Spleen (tissue), 7 donors: Measurements from ENCODE around the gene SHISA5.

Source experiments
- POLR2A ChIP-seq, 3 donors: fragments of 450-650 bp; IDR thresholded peaks; one replicate each; pipeline ENCODE4 v1.5.1; 2017; ENCODE audit warnings: antibody characterized with exemption in 3 of 3, mild to moderate bottlenecking in 1 of 3
- POLR2AphosphoS5 ChIP-seq, 3 donors: sonication (generic); formaldehyde crosslinking; IDR thresholded peaks; one replicate each; pipeline ENCODE4 v1.5.1; 2017; ENCODE audit warnings: antibody characterized with exemption in 3 of 3
- TF ChIP-seq, protein P1 (sequence below), 11 experiments: fragments of 200-600 bp in 7 of 11; fragments of 450-650 bp in 4 of 11; sonication (generic) in 4 of 11; IDR thresholded peaks in 8 of 11; conservative IDR thresholded peaks in 3 of 11; 1 replicate in 7 of 11; 2 replicates in 4 of 11; pipeline versions ENCODE4 v1.4.0 to v1.8.0; 2016 to 2021; ENCODE audit warnings: antibody characterized with exemption in 11 of 11, inconsistent platforms in 4 of 11, mild to moderate bottlenecking in 1 of 11
- donor health status: DM: no; HTN: no; CAD: no; lungs with moderate emphysema.
- donor health status: DM: no; HTN: no; CAD: no.
- donor health status: DM: no; HTN: no; CAD: no.

GRCh38 chr3:48432411-48433371 lies 71.3 kb downstream of the SHISA5 start:
- TF ChIP-seq, protein P1, sequence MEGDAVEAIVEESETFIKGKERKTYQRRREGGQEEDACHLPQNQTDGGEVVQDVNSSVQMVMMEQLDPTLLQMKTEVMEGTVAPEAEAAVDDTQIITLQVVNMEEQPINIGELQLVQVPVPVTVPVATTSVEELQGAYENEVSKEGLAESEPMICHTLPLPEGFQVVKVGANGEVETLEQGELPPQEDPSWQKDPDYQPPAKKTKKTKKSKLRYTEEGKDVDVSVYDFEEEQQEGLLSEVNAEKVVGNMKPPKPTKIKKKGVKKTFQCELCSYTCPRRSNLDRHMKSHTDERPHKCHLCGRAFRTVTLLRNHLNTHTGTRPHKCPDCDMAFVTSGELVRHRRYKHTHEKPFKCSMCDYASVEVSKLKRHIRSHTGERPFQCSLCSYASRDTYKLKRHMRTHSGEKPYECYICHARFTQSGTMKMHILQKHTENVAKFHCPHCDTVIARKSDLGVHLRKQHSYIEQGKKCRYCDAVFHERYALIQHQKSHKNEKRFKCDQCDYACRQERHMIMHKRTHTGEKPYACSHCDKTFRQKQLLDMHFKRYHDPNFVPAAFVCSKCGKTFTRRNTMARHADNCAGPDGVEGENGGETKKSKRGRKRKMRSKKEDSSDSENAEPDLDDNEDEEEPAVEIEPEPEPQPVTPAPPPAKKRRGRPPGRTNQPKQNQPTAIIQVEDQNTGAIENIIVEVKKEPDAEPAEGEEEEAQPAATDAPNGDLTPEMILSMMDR (IDR thresholded peaks at IDR 0.05 in 8 of 11, conservative IDR thresholded peaks at IDR 0.05 in 3 of 11), result peak in 3 of 11 experiments; percentile 21 to 25 (median 21)
- TF ChIP-seq POLR2A (IDR thresholded peaks at IDR 0.05) (no peak), POLR2AphosphoS5 (IDR thresholded peaks at IDR 0.05) (no peak)
